Measurements from ENCODE around the gene CREB3L2. TPM values are rescaled to one million over a fixed set of nuclear protein-coding genes. Genes with fewer than 3 reads are reported as not detected.

The CREB3L2 gene
- polyA plus RNA-seq, 1 donor, result 51.3 TPM

DNA sequence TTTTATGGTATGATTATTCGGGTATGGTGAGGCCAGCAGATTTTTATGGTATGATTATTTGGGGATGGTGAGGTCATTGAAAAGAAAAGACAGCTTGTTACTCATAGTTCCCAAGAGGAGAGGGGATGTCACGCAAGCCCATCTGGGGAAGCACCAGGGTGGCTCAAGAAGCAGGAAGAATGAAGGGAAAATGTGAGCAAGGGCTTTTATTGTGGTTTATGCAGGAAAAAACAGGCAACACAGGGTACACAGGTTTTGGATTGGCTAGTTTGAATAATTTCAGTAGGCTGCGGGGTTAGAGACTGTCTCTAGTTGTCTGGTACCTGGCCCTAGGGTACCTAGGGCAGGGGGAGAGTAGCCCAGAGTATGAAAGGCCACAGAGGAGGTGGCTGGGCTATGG lies 128.4 kb downstream of the CREB3L2 start:
- DNase-seq, result no peak

DNA sequence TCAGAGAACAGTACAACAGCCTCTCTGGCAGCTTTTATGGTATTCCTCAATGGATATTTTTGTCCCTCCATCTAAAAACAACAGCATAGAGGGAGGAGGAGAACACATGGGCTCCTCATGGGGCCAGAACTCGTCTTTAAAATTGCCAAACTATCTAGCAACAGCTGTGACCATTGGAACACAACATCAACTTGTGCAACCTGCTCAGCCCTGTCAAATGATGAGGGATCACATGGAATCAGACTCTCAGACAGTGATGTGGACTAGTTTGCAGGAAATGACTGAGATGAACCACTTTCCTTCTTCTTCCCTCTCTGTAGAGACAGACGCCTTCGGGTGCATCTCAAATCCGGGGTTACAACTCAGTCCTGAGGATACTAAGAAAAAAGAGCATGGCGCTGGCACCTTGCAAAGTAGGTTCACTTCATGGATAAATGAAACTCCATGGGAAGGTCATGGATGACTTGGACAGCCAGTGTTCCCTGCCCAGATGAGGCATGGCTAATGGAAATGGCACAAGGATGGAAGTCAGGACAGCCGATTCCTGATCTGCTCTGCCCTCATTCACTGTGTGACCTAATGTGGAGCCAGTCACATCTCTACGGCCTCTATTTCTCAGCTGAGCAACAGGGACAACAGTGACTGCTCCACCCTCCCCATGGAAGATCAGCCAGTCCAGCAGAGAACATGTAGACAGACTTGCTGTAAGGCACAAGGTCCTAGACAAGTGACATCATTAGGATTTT lies 130.5 kb downstream of the CREB3L2 start:
- no peak for DNase-seq

- DNase-seq, result no peak
Measured at GRCh38 chr7:137870684-137871083, 131.2 kb downstream of the CREB3L2 start.

GRCh38 chr7:137870078-137870477 lies 131.8 kb downstream of the CREB3L2 start:
- no peak for DNase-seq

- no peak for DNase-seq
Measured at GRCh38 chr7:137869260-137869659, 132.6 kb downstream of the CREB3L2 start.

DNA sequence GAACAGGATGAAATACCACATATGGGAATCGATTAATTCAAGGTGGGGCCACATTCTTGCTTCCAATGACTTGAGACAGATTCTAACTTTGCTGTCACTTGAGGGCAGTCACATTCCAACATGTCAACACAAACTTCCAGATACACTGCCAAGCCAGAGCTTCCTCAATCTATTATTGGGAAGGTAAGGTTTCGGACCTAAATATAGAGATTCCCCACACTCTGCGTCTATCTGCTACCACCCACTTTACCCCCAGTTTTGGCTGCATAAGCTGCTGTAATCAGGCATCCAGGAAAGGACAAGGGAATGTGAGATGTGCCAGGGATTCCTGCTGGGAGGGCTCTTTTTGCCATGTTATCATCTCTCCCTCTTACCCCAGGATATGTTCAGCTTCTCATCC lies 134.6 kb downstream of the CREB3L2 start:
- no peak for DNase-seq

DNA sequence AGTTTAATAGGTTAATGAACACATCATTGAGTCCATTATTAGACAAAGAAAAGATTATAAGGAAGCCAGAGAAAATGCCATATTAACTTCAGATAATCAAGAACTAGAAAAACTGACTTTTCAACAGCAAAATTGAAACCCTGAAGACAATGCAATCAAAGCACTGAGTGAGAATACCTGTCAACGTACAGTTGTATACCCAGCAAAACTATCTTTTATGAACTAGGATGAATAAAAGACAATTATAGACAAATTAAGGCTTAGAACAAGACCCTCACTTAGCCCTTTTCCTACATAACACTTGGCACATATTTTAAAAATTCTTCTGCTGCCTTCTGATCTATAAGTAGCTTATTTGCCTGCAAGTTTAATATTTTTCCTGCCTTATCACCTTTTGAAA lies 136.1 kb downstream of the CREB3L2 start:
- DNase-seq, result no peak

DNA sequence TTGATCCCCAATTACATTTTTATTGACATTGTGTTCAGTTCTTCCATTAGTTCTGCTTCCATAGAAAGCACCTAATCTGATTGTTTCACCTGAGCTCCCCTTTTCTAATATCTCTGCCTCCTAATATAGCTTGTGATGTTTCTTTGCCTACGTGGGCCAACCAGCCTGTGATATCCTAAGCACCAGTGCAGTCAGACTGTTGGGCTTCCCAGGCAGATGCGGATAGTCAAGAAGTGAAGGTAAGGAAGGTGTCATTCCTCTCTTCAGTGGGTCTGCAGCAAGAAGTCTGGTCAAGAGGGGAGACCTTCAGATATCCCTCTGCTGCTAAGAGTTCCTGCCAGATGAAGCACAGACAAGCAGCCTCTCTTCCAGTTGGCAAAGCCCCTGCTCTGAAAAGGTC lies 138.9 kb downstream of the CREB3L2 start:
- no peak for DNase-seq

GRCh38 chr7:137862358-137862757 lies 139.5 kb downstream of the CREB3L2 start:
- no peak for DNase-seq

- DNase-seq, result no peak
Measured at GRCh38 chr7:137860542-137860941, 141.3 kb downstream of the CREB3L2 start.

DNA sequence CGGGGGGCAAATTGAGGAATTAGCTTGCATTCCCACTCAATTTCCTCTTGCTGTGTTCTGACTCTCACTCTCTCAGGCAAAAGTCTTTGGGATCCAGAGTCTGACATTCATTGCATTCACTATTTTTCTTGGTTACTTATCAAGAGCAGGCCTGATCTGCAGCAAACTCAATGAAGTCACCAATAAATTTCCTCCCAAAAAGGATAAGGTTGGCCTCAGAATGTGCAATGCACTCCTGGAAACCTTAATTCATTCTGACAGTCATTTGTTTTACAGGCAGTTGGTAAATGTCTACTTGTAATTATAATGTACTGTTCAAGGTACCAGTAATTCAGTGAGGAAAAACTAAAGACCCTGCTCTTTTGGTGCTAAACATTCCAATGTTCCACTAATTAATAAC lies 148.8 kb downstream of the CREB3L2 start:
- DNase-seq, result no peak

DNA sequence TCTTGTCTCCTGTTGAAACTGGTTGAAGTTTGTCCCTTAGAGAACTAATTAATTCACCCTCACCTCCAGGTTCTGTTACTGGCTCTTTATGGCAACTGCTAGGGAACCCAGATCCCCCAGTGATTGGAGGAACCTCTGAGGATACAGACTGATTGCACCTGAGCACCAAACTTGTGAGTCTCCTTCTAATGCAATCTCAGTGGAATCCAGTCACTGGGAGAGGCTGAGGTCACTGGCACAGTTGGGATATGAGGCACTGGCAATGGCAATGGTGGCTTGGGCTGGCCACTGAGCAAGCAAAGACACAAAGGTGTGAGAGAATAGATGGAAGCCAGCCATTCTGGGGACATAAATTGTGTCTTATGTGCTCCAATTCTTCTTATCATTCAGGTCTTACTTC lies 149.8 kb downstream of the CREB3L2 start:
- DNase-seq, result no peak

GRCh38 chr7:137850972-137851945 lies 150.6 kb downstream of the CREB3L2 start:
- DNase-seq, result no peak

- DNase-seq, result no peak
Measured at GRCh38 chr7:137850571-137850970, 151.3 kb downstream of the CREB3L2 start.

- DNase-seq, result no peak
Measured at GRCh38 chr7:137848095-137848494, 153.8 kb downstream of the CREB3L2 start.

- no peak for DNase-seq
Measured at GRCh38 chr7:137847568-137848050, 154.3 kb downstream of the CREB3L2 start.

DNA sequence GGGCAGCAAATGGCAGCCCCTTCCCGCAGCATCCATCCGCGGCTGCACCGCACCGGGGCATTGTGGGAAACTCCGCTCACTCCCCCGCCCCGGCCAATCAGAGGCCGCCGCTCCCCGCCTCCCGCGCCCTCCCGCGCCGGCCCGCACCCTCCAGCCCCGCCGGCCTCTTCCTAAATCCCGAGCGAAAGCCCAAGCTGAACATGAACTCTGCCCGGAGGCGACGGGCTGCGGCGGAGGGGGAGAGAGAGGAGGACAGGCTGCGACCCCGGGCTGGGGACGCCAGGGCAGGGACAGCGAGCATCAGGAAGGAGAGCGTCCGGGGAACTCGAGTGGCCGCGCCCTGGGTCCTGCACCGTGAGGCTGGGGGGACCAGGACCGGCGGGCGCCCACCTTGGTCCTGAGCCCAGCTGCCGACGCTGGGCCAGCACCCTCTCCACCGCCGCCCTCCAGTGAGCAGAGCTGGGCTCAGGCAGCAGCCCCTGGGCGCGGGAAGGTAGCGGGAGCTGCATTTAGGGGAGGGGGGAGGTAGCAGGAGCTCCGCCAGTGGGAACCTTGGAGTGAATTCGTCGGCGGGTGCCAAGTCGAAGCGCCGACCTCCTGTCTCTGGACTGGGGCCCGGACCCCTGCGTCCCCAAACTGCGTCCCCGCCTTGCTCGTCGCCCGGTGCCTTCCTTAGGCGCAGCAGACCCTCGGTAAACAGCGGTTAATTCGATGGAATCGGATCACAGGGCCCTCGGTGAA lies 154.9 kb downstream of the CREB3L2 start, which contains the start of gene DGKI:
Gene DGKI, minus strand, starts transcription at position 148 of the 741 bp plus-strand sequence.
- DNase-seq, result no peak

DNA sequence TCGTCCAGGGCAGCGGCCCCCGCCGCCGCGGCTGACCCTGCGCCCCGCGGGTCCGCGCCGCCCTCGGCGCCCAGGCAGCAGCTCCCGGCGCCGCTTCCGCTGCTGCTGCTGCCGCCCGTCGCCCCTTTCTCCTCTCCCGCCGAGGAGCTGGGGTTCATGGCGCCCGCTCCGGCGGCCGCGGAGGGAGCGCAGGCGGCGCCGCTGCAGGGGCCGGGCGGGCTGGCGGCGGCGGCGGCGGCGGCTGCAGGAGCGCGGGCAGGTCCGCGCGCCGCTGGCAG lies 155.4 kb downstream of the CREB3L2 start:
- DNase-seq, result no peak

DNA sequence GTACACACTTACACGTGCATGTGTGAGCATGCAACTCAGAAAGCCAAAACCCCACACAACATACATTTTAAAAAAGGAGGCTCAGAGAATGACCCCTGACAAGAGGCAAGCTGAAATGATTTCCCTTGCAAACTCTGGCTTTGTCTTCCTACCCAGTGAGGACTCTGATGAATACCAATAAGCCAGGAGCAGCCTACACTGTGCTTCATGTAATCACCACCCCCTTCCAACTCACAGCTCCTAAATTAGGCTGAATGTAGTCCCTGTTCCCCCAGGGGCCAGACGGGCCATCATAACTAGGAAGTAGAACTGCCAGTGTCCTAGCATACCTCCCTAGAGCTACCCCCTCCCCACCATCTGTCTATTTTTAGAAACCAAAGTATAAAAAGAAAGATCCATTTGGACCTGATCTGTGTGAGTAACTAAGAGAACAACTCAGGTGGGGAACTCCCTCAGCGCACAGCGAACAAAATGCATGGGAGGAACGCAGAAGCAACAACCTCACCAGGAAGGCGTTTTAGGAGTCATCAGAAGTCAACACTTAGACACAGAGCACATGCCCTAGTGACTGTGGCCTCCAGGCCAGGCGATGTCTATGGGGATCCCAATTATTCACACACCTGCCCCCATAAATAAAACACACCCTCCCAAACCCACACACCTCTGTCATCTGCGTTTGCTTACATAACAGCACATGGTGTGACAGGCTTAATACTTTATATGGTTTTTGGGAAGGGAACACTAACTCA lies 157.0 kb downstream of the CREB3L2 start:
- no peak for DNase-seq

DNA sequence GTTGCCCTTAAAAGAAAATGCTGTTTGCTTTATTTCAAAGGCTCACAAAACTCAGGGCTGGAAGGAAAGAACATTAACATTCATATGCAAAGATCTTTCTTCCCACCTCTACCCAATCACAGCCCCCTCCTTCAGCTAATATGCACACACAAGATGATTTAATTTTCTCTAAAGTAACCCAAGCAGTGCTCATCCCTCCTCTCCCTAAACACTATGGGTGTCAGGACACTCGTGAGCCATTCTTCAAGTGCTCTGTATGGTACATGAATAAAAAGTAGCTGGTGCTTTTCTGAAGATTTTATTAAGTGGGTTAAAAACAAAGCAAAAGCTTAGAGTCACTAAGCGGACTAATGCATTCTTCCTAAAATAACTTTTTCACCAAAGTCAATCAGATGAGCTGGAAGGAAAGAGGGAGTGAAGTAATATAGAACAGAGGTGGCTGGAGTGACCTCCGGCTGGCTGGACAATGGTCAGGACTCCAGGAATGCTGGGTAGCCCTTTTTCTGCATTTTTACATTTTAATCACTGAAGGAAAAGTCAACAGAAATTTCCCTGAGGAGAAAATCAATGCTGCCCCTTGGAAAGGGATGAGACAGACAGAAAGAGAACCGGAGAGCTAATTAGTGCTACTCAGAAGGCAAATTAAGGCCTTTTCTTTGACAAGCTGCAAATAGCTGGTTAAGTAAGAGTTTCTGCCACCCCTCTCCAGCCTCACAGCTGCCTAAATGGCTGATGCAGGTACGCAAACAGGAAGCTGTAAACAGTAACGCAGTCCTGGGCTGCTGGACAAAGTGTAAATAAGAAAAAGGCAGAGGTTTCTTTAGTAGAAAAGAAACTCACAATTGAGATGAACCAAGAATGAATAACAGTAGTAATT lies 161.7 kb downstream of the CREB3L2 start:
- no peak for DNase-seq
